Activated effector memory CD4-positive, alpha-beta T cell treated with Interleukin-2 at 50 U/mL for 16 hours (primary cell): ENCODE measurements around the gene NPTN.
A peak's percentile ranks its signal among the peaks of the same experiment; 100 is the strongest.
"Not testable (repeated sequence)": the region's sequence is repeated elsewhere in the genome, so short reads cannot be mapped to it uniquely, and the experiment has no call there.

ENCODE experiments used
- DNase-seq: peaks from one replicate; pipeline ENCODE4 v3.0.0-alpha.2; 2020

The NPTN gene

DNA sequence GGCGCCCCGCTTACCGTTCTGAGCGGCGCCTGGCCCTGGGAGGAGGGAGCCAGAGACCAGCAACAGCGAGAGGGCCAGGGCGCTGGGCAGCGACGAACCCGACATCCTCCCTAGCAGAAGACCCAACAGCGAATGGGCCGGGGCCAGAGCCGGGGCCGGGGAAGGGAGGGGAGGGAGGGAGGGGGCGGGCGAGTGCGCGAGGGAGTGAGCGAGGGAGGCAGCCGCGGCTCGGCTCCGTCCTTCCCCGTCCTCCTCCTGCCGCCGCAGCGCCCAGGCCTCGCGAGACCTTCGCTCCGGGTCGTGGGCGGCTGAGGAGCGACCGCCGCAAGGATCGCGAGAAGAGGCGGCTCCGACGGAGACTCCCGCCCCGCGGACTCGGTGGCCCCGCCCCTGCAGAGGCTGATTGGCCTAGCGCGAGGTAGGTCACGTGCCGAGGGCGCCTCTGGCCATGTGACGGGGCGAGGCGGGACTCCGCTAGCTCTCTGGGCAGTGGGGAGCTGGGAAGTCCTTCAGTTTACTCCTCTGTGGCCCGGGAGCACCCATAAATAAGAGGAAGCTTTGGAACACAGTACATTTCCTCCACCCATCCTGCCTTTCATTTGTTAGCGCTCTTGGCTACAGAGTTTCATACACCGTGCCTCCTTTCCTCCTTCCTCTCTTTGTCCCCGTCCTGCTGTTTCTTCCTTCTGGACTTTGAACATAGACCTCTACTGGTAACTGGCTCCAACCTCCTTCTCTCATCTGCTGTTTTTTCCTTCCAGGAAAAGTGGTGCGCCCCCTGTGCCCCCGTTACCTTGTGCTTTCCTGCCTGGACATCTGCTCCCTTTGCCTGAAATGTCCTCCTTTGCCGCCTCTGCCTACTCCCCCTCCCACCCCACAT lies at the start of gene NPTN:
Gene NPTN (minus strand): TSS at position 279 of the 880 bp plus-strand sequence. CDS start 174 bp downstream, at position 105.
- peak; percentile 98 for DNase-seq

DNA sequence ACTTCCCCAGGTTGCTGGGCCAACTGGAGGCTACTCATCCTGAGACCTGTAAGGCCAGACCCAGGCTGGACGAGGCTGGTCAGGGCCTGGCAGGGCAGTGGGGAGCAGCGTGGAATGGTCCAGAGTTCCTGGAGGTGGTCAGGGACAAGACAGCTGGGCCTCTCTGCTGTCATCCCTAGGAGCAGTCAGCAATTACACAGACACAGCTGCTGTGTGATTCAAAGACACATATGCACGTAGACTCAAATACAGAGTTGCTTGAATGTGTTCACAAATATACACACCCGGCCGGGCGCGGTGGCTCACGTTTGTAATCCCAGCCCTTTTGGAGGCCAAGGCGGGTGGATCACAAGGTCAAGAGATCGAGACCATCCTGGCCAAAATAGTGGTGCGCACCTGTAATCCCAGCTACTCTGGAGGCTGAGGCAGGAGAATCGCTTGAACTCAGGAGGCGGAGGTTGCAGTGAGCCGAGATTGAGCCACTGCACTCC lies 49.5 kb upstream of the NPTN start:
- no peak for DNase-seq

DNA sequence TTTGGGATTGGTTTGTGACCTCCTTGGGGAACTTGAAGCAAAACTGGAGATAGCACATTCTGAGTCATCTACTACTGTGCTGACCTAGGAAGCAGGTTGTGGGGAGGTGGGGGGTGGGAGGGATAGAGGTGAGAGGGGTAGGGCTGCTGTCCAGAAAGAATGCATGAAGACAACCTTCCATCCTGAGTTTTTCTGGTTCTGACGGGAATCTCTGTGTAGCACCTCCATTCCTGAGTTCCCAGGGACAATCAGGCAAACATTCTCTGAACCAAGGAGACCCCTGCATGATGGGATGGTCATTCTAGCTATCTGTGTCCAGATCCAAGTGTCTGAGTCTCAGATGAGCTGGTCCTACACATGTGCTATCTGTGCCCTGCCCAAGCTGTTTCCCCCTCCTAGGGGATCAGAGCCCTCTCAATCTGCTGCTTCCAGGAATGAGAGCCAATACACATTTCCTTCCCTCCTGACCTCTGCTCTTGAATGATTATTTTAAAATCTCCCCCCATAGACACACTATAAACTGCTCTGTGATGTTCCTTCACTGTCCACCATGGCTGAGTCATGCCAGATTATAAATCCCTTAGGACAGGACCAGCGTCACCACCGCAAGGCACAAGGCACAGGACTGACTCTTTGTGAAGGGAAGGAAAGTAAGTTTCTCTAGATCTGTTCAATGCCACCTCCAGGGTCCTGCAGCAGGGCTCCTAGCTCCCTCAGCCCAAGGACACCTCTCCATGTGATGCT lies 48.8 kb upstream of the NPTN start:
- DNase-seq = no peak

GRCh38 chr15:73681063-73681462 lies 47.9 kb upstream of the NPTN start:
- no peak for DNase-seq

DNA sequence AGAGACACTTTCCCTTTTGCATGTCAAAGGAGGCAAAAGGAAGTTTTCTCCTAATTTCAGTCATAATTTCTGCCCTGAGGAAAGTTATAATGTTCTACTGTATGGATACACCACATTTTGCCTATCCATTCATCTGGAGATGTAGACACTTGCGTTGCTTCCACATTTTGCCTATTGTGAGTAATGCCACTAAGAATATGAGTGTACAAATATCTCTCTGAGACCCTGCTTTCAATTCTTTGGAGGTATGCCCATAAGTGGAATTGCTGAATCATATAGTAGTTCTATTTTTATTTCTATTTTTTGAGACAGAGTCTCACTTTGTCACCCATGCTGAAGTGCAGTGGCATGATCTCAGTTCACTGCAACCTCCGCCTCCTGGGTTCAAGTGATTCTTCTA lies 47.4 kb upstream of the NPTN start:
- DNase-seq = no peak

- DNase-seq = no peak
Measured at GRCh38 chr15:73679964-73680363, 46.8 kb upstream of the NPTN start.

DNA sequence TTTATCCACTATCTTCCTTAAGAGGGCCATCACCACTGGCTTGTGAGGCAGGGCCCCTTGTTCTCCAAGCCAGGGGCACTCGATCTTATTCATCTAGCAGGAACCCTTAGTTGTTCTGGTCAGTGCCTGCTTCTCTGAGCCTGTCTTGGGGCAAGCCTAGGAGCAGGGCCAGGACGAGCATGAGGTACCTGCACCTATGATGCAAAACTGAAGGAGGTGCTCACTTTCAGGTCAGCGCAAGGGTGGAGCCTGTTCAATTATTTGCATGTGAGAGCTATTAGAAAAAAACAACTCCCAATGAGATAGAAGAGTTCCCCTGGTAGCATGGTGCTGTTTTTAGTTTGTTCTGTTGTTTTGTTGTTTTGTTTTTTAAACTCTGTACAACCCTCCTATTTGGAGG lies 46.0 kb upstream of the NPTN start:
- no peak for DNase-seq

DNA sequence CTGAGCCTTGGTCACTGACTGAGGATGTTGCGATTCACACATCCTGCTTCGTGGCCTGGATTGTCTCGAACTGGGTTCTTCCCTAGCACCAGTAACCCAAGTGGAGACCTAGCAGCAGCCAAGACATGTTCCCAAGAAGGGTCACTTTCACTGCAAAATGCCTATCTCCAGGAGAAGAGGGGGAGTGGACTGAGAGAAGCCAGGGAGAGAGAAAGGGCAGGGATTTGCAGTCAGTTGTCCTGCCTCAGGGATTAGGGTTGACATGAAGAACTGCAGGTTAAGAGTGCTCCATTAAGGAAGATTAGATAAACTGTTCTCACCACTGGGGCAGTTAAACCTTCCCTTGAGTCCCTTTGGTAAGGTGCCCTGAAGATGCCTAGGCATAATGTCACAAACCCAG lies 45.3 kb upstream of the NPTN start:
- no peak for DNase-seq

DNA sequence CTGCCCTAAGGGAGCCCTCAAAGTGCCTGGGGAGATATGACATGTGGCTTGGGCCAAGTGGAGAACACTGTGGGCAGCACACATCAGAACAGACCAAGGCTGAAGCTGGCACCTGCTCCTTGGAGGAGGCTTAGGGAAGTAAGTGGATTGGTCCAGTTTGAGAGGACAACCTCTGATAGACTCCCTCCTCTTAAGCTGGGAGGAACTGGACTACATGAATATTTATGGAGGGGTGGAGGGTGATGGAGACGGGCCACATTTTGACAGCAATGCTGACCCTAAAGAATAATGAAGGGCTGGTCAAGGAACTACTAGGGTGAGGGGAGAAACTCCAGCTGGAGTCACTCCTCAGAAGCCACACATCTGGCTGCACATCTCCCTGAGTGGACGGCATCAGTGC lies 44.5 kb upstream of the NPTN start:
- no peak for DNase-seq

GRCh38 chr15:73677146-73677607 lies 44.0 kb upstream of the NPTN start:
- peak; percentile 25 for DNase-seq

DNA sequence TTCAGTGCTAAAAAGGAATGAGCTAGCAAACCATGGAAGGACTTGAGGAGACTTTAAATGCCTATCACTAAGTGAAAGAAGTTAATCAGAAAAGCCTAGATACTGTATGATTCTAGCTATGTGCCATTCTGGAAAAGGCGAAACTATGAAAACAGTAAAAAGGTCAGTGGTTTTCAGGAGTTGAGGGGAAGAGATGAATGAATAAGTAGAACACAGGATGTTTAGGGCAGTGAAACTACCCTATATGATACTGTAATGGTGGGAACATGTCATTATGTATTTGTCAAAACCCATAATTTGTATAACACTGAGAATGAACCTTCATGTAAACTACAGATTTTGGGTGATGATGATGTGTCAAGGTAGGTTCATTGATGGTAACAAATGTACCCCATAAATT lies 41.4 kb upstream of the NPTN start:
- DNase-seq = no peak

DNA sequence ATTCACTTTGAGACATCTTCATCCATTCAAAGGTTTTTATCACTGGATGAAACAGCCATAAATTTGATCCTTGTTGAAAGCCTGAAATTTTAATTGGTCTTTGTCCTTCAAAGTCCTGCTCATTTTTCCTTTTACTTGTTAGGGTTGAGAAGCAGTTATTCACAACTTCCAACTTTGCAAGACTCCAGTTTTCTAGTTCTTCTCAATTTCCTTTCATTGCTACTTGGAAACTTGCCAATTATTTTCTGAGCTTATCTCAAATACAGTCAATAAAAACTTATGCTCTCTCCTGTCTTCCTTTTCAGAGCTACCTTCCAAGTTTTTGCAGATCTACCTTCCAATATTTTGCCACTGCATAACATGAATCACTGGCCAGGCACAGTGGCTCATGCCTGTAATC lies 27.3 kb upstream of the NPTN start:
- no peak for DNase-seq

- no peak for DNase-seq
Measured at GRCh38 chr15:73658645-73659044, 25.5 kb upstream of the NPTN start.

DNA sequence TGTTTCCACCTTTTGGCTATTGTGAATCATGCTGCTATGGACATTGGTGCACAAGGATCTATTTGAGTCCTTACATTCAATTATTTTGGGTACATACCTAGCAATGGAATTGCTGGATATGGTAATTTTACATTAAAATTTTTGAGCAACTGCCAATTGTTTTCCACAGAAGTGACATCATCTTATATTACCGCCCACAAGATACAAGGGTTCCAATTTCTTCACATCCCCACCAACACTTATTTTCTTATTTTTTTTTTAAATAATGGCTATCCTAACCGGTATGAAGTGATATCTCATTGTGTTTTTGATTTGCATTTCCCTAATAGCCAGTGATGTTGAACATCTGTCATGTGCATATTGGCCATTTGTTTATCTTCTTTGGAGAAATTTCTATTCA lies 22.5 kb upstream of the NPTN start:
- no peak for DNase-seq

GRCh38 chr15:73654659-73655058 lies 21.5 kb upstream of the NPTN start:
- DNase-seq = no peak

GRCh38 chr15:73650416-73651126 lies 17.4 kb upstream of the NPTN start:
- DNase-seq = no peak

GRCh38 chr15:73648014-73648295 lies 14.8 kb upstream of the NPTN start:
- no peak for DNase-seq

GRCh38 chr15:73647259-73648013 lies 14.2 kb upstream of the NPTN start:
- no peak for DNase-seq

- not testable (repeated sequence) for DNase-seq
Measured at GRCh38 chr15:73639464-73639863, 6.3 kb upstream of the NPTN start.

- no peak for DNase-seq
Measured at GRCh38 chr15:73637527-73637926, 4.3 kb upstream of the NPTN start.

GRCh38 chr15:73633991-73634495 lies 854 bp upstream of the NPTN start:
- DNase-seq = no peak

GRCh38 chr15:73632670-73633058 lies 525 bp downstream of the NPTN start:
- no peak for DNase-seq
